OCI-LY1 (cell line): ENCODE data around the gene PDE1C.

Source experiments
- CTCF ChIP-seq: fragments of 200-600 bp; sonication (generic), shearing (Covaris generic); IDR thresholded peaks from 2 replicates; pipeline ENCODE4 v1.5.1; 2017; ENCODE audit warnings: mild to moderate bottlenecking, antibody characterized with exemption, low read length, moderate library complexity, mixed read lengths
- EZH2 ChIP-seq: fragments of 200-600 bp; sonication (generic), shearing (Covaris generic); IDR thresholded peaks from 2 replicates; pipeline ENCODE4 v1.8.0; 2017; ENCODE audit warnings: borderline replicate concordance, mixed run types, mild to moderate bottlenecking, antibody characterized with exemption, low read length, moderate library complexity, mixed read lengths

GRCh38 chr7:32117837-32118236 is 47.6 kb upstream of the PDE1C start:
- TF ChIP-seq CTCF: no peak
- no peak for TF ChIP-seq EZH2
